GM12873 (cell line): ENCODE results near the gene EIF2D.

ENCODE experiments used
- TF ChIP-seq, protein P1 (sequence below): IDR thresholded peaks from 2 replicates; pipeline ENCODE4 v1.5.1; 2012; ENCODE audit warnings: low read depth, mild to moderate bottlenecking, moderate library complexity, low read length, control low read depth; ENCODE audit not compliant: insufficient read depth; ENCODE audit errors: missing control alignments

Gene EIF2D

DNA sequence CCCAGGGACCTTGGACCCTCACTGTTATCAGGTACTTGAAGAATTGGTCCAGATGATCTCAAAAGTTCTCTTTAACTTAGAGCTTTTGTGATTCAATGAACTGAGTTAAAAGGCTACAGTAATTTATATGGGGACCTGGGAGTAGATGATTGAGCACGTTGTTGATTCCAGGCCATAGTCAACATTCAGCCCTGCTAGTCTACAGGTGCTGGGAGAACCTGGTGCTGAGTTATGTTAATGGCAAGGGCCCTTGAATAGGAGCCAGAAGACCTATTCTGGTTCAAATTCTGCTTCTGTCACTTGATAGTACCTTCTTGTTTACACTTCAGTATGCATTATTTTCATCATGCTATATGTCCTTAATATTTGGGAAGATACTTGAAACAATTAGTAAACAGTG, 34.2 kb upstream of the EIF2D start:
- TF ChIP-seq, protein P1, sequence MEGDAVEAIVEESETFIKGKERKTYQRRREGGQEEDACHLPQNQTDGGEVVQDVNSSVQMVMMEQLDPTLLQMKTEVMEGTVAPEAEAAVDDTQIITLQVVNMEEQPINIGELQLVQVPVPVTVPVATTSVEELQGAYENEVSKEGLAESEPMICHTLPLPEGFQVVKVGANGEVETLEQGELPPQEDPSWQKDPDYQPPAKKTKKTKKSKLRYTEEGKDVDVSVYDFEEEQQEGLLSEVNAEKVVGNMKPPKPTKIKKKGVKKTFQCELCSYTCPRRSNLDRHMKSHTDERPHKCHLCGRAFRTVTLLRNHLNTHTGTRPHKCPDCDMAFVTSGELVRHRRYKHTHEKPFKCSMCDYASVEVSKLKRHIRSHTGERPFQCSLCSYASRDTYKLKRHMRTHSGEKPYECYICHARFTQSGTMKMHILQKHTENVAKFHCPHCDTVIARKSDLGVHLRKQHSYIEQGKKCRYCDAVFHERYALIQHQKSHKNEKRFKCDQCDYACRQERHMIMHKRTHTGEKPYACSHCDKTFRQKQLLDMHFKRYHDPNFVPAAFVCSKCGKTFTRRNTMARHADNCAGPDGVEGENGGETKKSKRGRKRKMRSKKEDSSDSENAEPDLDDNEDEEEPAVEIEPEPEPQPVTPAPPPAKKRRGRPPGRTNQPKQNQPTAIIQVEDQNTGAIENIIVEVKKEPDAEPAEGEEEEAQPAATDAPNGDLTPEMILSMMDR: no peak

DNA sequence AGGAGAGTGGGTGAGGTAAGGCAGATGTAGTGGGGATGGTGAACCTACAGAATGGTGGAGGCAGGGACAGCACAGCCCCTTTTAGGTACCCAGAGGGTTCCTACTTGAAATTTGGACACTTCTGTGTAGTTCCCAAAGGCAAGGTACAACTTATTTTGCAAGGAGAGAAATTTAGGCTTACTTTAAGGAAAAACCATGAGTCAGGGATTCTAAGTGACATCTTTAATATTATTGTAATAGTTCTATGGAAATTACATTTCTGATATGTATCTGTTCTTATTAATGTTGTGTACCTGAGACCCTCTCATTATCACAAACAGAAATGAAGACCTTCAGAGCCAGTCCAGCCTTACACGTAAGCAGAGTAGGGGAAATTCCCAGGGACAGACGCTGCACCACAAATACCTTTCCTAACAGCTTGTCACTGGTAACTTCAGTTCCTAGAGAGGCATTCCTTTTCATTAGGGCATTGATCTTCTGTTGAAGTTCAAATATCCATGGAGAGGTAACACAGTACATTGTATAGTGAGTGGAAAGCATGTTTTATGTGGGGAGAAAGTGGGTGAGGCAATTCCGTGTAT, 30.9 kb upstream of the EIF2D start:
- TF ChIP-seq, protein P1: no peak

DNA sequence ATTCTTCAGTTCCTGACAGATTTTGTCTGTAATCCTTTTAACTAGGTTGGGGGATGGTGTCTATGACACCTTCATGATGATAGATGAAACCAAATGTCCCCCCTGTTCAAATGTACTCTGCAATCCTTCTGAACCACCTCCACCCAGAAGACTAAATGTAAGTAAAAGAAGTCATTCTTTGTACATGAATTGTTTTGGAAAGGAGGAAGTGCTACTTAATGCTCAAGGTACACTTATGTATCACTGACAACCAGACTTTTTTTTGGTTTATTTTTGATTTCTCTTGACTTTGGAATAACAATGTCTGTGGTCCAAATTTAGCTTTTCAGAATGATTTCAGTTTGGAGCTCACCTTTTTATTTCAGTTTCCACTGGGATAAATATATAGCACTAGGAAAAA, 25.3 kb upstream of the EIF2D start:
- TF ChIP-seq, protein P1: no peak

DNA sequence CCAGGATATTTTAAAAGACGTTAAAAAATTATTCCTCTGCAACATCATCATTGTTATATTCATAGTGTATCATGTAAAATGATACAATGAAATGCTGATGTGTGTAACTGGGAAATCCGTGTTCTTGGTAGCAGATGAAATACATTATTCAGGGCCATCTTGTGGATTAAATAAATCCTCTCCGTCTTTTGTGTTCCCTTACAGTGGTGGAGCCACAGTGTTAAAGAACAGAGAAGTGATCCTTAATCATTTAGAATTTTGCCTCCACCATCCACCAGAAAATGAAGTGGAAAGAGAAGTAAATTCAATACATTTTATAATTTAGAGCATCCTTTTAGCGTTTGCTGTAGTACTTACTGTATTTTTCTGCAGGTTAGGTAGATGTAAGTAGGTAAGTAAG, 24.4 kb upstream of the EIF2D start:
- TF ChIP-seq, protein P1: no peak

DNA sequence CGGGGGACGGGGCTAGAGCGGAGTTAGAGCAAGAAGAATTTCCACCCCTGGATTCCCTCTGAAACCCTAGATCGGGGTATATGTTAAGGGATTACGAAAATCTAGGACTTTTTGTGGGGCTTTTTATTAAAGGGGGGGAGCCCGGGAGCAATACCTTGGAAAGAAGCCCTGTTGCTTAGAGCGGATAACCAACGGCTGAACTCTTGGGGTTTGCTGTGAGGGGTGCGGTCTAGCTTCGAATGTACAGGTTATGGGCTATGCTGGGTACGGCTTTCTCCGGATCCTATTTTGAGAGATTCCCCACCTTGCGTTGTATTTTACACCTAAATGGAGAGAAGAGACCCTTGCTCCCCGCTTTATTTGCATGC, 23.7 kb upstream of the EIF2D start:
- TF ChIP-seq, protein P1: no peak

DNA sequence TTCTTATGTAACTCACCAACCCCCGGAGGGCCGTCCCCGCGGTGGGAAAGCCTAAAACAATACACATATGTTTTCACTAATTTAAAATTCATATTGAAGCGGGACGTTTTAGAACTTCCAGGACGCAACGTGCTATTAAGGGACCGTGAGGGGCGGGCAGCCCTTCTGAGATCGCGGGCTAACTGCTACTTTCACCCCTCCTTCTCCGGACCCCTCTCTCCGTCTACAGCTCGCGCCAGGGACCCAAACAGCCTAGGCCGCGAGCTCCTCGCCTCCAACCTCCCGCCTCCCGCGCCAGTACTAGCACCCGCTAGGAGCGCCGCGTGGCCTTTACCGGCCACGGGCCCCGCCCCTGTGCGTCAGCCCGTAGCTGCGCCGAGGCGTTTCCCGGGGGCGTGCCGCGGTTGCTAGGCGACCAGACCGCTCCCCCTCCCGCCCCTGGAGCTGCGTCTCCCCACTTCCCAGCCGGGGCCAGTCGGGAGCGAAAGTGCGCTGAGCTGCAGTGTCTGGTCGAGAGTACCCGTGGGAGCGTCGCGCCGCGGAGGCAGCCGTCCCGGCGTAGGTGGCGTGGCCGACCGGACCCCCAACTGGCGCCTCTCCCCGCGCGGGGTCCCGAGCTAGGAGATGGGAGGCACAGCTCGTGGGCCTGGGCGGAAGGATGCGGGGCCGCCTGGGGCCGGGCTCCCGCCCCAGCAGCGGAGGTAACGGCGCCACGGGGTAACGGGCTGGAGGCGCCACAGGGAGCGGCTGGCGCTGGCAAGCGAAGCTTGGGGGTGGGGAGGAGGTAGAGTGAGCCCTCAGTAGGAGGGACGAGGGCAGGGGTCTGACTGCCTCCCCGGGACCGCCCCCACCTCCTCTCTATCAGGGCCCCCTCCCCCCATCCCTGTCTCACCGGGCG, 23.1 kb upstream of the EIF2D start, which contains the start of gene DYRK3:
TSS of gene DYRK3 (plus strand) at position 457 of the 898 bp plus-strand sequence. CDS start at position 625, 168 bp downstream.
- TF ChIP-seq, protein P1: no peak

DNA sequence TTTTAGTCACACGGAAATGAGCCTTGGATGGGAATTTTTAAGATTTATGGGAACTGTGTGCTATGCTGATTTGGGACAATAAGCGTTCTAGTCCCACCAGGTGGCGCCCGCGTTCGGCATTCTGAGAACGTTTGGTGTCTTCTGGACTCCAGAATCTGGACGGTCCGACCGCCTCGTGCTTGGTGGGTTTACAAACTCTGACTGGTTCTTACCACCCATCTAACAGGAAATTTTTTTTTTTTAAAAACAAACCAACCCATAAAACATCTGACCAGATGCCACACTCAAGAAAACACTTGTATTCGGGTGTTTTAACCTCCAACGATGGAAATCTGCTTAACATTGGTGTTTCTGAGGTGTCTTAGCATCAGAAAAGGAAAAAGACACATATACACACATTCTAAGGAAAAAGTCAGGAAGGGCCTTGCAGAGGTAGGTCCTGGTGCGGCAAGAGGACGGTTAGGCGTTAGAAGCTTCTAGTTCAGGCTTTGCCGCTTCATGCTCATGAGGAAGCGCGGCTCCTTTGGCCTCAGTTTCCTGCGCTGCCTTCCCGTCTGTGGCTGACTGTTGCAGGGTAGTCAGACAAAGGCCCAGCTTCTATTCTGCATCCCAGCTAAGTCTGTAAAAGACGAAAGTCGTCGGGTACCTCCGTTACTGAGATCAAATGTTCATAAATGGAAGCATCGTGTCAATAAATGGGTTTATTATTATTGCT, 22.3 kb upstream of the EIF2D start:
- TF ChIP-seq, protein P1: peak; percentile 82
